MM.1S (cell line): Measurements from ENCODE around the gene FXYD2.

Source experiments
- DNase-seq: peaks from one replicate; pipeline ENCODE4 v3.0.0-alpha.2; 2015
- H2AFZ ChIP-seq: fragments of 300-600 bp; sonication (generic); 2 replicates; pipeline ENCODE4 v1.6.0; 2016; ENCODE audit warnings: antibody characterized with exemption, low read length
- H3F3A ChIP-seq: fragments of 300-600 bp; sonication (generic); 2 replicates; pipeline ENCODE4 v1.6.1; 2016; ENCODE audit warnings: mild to moderate bottlenecking, antibody characterized with exemption, low read length, moderate library complexity, mixed read lengths; ENCODE audit not compliant: insufficient read depth
- H3K27ac ChIP-seq: fragments of 300-600 bp; sonication (generic); 2 replicates; pipeline ENCODE4 v1.5.1; 2016; ENCODE audit warnings: mild to moderate bottlenecking, low read length
- H3K27me3 ChIP-seq: fragments of 300-600 bp; sonication (generic); replicated peaks from 2 replicates; pipeline ENCODE4 v1.6.0; 2016; ENCODE audit warnings: low read length; ENCODE audit not compliant: insufficient read depth
- H3K36me3 ChIP-seq: fragments of 300-600 bp; sonication (generic); replicated peaks from 2 replicates; pipeline ENCODE4 v1.6.1; 2016; ENCODE audit warnings: mild to moderate bottlenecking, low read length, mixed read lengths; ENCODE audit not compliant: insufficient read depth
- H3K4me1 ChIP-seq: fragments of 300-600 bp; sonication (generic); 2 replicates; pipeline ENCODE4 v1.6.1; 2016; ENCODE audit warnings: low read length, mixed read lengths
- H3K4me2 ChIP-seq: fragments of 300-600 bp; sonication (generic); 2 replicates; pipeline ENCODE4 v1.6.0; 2016; ENCODE audit warnings: low read depth, low read length
- H3K4me3 ChIP-seq: fragments of 300-600 bp; sonication (generic); 2 replicates; pipeline ENCODE4 v1.5.1; 2016; ENCODE audit warnings: low read length, mixed read lengths
- H3K79me2 ChIP-seq: fragments of 300-600 bp; sonication (generic); 2 replicates; pipeline ENCODE4 v1.6.1; 2016; ENCODE audit warnings: mixed run types, low read length, mixed read lengths
- H3K9ac ChIP-seq: fragments of 300-600 bp; sonication (generic); 2 replicates; pipeline ENCODE4 v1.6.1; 2016; ENCODE audit warnings: low read length, mixed read lengths
- H3K9me2 ChIP-seq: fragments of 300-600 bp; sonication (generic); replicated peaks from 2 replicates; pipeline ENCODE4 v1.6.1; 2016; ENCODE audit warnings: mild to moderate bottlenecking, low read length, mixed read lengths; ENCODE audit not compliant: insufficient read depth
- H3K9me3 ChIP-seq: fragments of 300-600 bp; sonication (generic); replicated peaks from 2 replicates; pipeline ENCODE4 v1.6.1; 2016; ENCODE audit warnings: mild to moderate bottlenecking, low read length, mixed read lengths; ENCODE audit not compliant: insufficient read depth
- H4K20me1 ChIP-seq: fragments of 300-600 bp; sonication (generic); 2 replicates; pipeline ENCODE4 v1.6.1; 2016; ENCODE audit warnings: mild to moderate bottlenecking, low read length, moderate library complexity, mixed read lengths; ENCODE audit not compliant: insufficient read depth
- EZH2 ChIP-seq: fragments of 300-600 bp; sonication (generic); optimal IDR thresholded peaks from 2 replicates; pipeline ENCODE3; 2017; ENCODE audit warnings: low read depth, mild to moderate bottlenecking, antibody characterized with exemption, low read length, mixed read lengths
- EZH2phosphoT487 ChIP-seq: fragments of 300-600 bp; sonication (generic); IDR thresholded peaks from 2 replicates; pipeline ENCODE4 v1.6.1; 2018; ENCODE audit warnings: antibody characterized with exemption, low read length
- TF ChIP-seq, protein P1 (sequence below): fragments of 300-600 bp; sonication (generic); IDR thresholded peaks from 2 replicates; pipeline ENCODE4 v1.5.1; 2016; ENCODE audit warnings: antibody characterized with exemption, low read length, mixed read lengths

FXYD2 gene

DNA sequence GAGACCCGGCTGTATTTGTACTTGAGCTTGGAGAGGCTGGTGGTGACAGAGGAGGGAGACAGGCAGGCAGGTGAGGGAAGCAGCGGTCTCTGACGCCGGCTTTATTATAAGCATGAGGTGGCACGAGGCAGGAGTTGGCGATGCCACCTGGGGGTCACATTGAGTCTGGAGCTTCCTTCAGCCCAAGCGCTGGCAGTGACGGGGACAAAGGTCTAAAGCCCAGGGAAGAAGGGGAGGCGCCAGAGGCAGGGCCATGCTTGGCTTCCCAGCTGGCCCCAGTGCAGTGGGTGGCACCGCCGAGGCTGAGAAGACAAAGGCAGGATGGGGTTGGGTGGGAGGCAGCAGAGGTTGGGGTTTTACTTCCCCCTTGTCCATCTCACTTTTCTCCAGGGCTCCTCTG is 4.5 kb downstream of the FXYD2 start:
- Histone ChIP-seq H3K79me2 (no peaks in the 10 kb centered on the region), H3K4me1 (peaks cover 18% of the 10 kb centered on the region), H3K4me2 (no peak overlapping the region), H3K9me3 (no peaks in the 10 kb centered on the region), H3K4me3 (no peak overlapping the region), H2AFZ (no peak overlapping the region), H3K36me3 (no peaks in the 10 kb centered on the region), H3K27me3 (peaks cover 27% of the 10 kb centered on the region), H4K20me1 (no peaks in the 10 kb centered on the region), H3K9me2 (no peaks in the 10 kb centered on the region), H3F3A (no peaks in the 10 kb centered on the region; the same call in 1 of the 2 replicates), H3K27ac (no peak overlapping the region), H3K9ac (no peak overlapping the region)
- no peak for DNase-seq
- TF ChIP-seq EZH2phosphoT487 (no peak), EZH2 (no peak)
- TF ChIP-seq, protein P1, sequence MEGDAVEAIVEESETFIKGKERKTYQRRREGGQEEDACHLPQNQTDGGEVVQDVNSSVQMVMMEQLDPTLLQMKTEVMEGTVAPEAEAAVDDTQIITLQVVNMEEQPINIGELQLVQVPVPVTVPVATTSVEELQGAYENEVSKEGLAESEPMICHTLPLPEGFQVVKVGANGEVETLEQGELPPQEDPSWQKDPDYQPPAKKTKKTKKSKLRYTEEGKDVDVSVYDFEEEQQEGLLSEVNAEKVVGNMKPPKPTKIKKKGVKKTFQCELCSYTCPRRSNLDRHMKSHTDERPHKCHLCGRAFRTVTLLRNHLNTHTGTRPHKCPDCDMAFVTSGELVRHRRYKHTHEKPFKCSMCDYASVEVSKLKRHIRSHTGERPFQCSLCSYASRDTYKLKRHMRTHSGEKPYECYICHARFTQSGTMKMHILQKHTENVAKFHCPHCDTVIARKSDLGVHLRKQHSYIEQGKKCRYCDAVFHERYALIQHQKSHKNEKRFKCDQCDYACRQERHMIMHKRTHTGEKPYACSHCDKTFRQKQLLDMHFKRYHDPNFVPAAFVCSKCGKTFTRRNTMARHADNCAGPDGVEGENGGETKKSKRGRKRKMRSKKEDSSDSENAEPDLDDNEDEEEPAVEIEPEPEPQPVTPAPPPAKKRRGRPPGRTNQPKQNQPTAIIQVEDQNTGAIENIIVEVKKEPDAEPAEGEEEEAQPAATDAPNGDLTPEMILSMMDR, result no peak

DNA sequence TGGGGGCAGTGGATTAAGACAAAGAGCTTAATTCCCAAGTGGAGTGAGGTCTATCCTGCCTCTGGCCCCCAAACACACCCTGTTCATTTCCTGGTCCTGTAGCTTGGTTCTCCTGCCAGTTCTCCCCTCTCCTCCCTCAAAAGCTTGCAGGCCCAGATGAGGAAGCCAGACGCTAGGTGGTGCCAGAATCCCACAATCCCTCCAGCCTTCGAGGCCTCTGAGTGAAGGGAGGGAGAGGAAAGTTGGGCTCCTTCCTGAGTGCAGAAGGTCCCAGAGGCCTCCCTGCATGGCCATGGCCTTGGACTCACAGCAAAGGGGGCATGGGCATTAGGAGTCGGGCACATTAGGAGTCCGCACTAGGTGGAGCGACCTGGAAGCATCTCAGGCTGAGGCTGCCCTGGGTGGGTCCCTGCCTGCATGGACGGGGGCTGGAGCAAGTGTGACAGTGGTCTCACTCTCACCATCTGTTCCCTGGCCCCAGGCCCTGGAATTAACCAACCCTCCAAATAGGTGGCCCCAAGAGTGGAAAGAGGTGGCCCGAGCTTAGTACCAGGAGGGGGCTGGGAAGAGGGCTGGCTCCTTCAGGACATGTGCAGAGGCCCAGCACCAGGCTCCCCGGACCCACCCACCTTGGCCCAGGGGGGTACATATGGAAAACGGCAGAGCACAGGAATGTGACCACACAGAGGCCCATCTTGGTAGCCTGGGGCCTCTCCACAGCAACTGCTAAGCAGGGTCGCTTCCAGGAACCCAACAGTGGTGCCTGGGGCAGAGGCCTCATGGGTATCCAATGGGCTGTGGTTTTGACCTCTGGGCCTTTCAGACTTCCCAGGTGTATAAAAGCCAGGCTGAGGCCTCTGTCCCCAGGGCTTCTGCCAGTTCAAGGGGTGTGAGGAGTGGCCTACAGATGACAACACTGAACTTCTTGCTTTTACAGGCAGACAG is 5.2 kb downstream of the FXYD2 start:
- no peak for TF ChIP-seq EZH2phosphoT487
- TF ChIP-seq, protein P1, result peak; percentile 58
- Histone ChIP-seq H3K79me2 (no peaks in the 10 kb centered on the region), H3K4me2 (no peak overlapping the region), H3F3A (no peaks in the 10 kb centered on the region; the same call in 1 of the 2 replicates), H3K9me2 (no peaks in the 10 kb centered on the region), H3K4me3 (no peak overlapping the region), H4K20me1 (no peaks in the 10 kb centered on the region), H3K27me3 (peaks cover 20% of the 10 kb centered on the region), H3K27ac (no peak overlapping the region), H3K4me1 (peaks cover 25% of the 10 kb centered on the region), H3K9ac (no peak overlapping the region), H3K9me3 (no peaks in the 10 kb centered on the region), H3K36me3 (no peaks in the 10 kb centered on the region), H2AFZ (no peak overlapping the region)
- peak; percentile 39 for DNase-seq

DNA sequence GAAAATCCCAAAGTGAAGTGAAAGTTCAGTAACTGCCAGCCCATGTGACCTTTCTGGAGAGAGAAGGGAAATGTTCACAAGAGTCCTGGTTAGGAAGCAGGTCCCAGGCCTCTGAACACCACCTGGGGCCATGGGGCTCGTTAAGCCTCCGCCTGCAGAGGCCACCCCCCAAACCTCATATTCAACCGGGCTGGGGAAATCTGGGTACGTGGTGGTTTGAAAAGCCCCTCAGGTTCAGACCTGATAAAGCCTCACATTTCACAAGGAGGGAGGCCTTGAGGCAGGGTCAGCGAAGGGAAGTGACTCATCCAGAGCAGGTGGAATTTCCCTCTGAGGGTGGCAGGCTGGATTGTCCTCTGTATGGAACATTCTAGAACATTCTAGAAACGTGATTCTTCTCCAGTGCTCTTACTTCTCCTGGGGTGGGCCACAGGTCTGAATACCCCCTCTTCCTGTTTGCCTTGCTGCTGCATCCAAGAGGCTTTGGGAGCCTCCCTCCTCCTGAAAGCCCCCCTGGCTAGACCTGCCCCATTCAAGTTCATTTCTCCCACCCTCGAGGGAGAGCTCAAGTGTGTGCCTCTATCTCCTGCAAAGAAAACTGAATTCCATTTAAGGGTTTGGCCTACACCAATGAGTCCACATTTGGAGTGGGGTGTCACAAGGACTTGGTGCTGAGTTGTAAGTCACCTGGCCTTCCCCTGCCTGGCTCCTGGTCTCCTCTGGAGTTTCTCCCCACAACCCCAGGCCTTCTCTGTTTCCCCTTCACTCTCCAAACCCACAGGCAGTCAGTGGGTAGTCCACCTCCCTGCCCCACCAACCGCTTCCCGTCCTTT is 6.3 kb downstream of the FXYD2 start:
- Histone ChIP-seq H3K4me3 (no peak overlapping the region), H3F3A (no peaks in the 10 kb centered on the region; the same call in 1 of the 2 replicates), H2AFZ (peak overlapping the region; percentile 75), H4K20me1 (no peaks in the 10 kb centered on the region), H3K9me3 (no peaks in the 10 kb centered on the region), H3K27me3 (peaks cover 9% of the 10 kb centered on the region), H3K4me1 (peaks cover 26% of the 10 kb centered on the region), H3K27ac (no peak overlapping the region), H3K9ac (no peak overlapping the region), H3K9me2 (no peaks in the 10 kb centered on the region), H3K79me2 (no peaks in the 10 kb centered on the region), H3K36me3 (no peaks in the 10 kb centered on the region), H3K4me2 (no peak overlapping the region)
- no peak for DNase-seq
- TF ChIP-seq EZH2phosphoT487 (no peak), EZH2 (no peak)
- TF ChIP-seq, protein P1, result no peak
